ENCODE measurements around the gene NECTIN1.

Gene NECTIN1

GRCh38 chr11:119729951-119730613 is 1.1 kb upstream of the NECTIN1 start:
- DNase-seq (ENCODE audit: low spot score), result peak; percentile 91

DNA sequence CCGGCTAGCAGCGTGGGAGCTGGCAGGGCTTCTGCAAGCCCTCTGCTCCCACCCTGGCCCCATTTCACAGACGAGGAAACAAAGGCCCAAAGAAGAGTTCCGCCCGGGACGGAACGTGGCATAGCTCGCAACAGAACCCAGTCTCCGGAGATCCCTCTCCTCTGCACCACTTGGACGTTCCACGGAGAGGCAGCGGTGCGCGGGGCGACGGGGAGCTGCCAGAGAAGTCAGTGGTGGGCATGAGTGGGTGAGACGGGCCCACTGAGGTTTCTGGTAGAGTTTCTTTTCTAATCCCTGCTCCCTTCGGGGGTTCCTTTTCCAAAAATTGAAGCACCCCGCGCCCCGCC is 554 bp upstream of the NECTIN1 start:
- no peak for DNase-seq (ENCODE audit: low spot score)

GRCh38 chr11:119728211-119728626 is 781 bp downstream of the NECTIN1 start:
- DNase-seq (ENCODE audit: low spot score), result peak; percentile 55

DNA sequence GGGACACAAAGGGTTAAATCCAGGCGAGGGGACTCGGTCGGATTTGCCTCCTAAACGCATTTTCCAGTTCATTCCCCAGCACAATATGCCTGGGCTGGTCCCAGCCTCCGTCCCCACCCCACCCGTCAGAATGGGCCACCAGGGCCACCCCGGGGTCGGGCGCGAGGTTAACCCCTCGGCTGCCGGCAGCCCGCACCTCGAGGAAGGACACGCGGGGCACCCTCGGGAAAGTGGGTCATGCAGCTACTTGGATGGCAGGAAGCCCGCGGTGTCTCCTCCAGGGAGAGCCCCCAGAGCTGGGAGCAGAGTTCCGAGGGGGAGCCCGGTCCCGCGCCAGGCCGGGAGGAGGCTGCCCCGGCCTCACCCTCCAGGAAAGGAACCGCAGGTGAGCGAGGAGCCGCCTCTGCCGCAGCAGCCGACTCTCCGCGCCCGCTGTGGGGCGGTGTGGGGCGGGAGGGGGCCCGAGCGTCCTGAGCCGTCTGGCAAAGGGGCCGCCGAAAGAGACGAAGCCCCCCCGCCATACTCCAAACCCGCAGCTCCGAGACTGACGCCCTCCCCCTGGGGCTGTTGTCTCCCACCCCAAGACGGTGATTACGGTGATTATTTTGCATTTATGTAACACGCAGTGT is 1.4 kb downstream of the NECTIN1 start:
- peak; percentile 56 for DNase-seq (ENCODE audit: low spot score)

DNA sequence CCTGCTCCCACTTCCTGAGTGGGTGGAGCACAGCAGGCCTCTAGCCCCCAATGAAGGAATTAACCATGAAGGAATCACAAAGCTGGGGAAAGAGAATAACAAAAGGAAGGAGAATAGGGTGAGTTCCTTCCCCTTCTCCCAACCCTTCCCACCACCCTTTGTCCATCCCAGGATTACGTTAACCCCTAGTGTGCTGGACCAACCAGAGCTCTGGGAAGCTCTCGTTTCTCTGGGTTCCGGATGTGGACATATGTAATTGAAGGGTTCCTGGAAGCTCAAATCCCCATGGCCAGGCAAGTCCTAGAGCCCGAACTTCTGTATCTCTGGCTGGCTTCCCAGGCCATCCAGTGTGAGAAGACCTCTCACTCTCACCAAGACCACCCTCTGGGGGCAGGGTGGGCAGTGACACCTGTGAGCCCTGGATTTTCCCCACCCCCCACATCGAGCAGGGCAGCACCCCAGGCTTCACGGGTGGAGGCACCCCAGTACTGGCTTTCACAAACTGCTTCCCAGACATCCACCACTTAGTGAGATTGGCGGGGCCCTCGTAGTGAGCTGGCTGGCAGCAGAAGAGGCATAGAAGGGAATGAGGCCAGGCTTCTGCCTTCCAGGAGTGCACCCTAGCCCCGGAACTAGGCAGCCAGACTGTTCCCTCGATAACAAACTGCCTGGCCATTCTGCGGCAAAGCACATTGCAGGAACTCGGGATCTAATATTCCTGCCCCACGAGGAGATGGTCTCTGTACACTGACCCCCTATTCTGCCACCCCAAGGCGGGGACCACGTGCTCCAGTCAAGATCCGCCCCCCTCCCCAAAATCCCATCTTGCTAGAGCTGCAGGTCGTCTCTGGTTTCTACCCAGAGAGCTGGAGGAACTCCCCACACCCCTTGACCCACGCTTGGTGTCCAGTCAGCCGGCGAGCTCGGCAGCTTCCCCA is 2.1 kb downstream of the NECTIN1 start:
- DNase-seq (ENCODE audit: low spot score), result peak; percentile 19

- DNase-seq (ENCODE audit: low spot score), result no peak
Observed at GRCh38 chr11:119726150-119726553, 2.8 kb downstream of the NECTIN1 start.

- DNase-seq (ENCODE audit: low spot score), result no peak
Observed at GRCh38 chr11:119724956-119725355, 4.0 kb downstream of the NECTIN1 start.

GRCh38 chr11:119723952-119724325 is 5.1 kb downstream of the NECTIN1 start:
- no peak for DNase-seq (ENCODE audit: low spot score)

- DNase-seq (ENCODE audit: low spot score), result no peak
Observed at GRCh38 chr11:119723243-119723951, 5.6 kb downstream of the NECTIN1 start.

GRCh38 chr11:119722281-119722794 is 6.7 kb downstream of the NECTIN1 start:
- DNase-seq (ENCODE audit: low spot score), result no peak

DNA sequence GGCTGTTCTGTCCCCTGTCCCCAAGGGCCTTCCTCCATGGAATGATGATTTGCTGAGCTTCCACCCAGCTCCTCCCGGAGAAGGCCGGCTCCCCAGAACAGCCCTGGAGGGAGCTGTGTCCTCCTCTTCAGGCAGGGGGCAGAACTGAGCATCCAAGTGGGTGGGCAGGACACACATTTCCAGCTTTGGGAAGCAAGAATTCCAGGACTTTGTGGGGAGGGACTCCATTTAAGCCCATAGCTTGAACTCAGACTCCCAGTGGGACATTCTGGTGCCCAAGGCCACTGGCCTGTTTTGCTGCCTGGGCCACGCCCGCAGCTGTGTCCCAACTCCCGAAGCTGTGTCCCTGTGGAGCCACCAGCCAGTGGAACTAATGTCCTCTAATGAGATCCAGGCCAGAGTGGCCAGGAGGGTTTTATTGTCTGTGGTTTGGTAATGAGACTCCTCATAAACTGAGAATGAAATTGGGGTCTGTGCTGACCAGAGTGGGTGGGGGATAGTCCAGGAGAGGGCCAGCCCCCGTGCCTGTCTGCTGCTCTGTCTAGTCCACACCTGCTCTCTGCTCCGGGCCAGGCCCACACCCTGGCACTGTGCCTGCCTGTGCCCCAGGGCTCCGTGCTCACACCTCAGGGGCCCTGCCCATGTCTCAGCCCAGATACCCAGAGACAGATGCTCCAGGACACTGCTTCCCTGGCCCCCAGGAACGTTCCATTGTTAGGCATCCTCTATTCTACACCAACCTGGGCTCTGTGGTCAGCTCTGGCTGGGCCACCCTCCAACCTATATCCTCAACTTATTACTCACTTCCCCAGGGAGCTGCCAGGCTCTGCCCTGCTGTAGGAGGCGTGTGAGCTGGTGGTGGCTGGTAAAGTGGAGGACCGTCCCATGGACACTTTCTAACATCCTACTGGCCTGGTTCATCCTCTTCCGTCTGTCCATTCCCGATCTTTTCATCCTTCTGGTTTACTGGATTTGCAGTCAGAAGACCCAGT is 7.6 kb downstream of the NECTIN1 start:
- peak; percentile 67 for DNase-seq (ENCODE audit: low spot score)

DNA sequence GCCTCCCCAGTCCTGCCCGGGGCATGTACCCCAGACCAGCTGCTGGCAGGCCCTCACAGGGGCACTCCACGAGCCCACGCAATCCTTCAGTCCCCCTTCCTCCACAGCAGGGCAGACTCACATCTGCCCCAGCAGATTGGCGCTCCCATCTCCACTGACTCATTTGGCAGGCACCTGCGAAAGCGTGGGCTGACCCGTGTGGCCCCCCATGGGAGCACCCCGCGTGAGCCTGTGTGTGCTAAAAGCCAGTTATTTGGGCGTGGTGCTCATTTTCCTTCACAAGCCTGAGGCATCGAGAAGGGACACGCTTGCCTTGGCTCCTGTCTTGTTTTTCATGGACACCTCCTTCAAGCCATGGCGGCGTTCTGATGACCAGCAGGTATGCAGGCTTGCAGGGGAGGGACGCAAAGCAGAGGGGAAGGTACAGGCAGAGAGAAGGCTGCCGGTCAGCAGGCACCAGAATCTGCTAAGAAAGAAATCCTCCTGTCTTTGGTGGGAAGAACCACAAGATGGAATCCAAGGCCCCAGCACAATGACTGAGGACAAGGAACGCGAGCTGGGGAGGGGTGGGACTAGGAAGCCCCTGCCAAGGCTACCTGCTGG is 8.6 kb downstream of the NECTIN1 start:
- DNase-seq (ENCODE audit: low spot score), result no peak

GRCh38 chr11:119717839-119718534 is 11.0 kb downstream of the NECTIN1 start:
- no peak for DNase-seq (ENCODE audit: low spot score)

- DNase-seq (ENCODE audit: low spot score), result no peak
Observed at GRCh38 chr11:119716582-119717498, 12.2 kb downstream of the NECTIN1 start.

DNA sequence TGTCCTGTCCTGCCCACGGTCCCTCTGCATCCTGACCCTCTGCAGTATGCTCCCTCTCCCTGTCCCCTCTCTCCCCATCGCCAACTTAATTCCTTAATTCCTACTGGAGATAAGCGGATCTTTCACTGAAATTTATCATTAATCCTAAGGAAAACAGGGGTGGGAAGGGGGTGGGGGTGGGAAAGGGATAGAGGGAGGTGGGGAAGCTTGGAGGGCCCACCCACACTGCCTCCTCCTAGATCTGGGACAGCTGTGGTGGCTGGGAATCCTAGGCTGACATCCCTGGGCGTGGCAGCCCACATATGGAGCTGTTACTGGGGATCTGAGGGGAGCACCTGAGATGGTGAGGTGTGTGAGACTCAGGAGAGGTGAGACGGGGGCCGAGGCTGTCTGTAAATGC is 14.4 kb downstream of the NECTIN1 start:
- DNase-seq (ENCODE audit: low spot score), result no peak

DNA sequence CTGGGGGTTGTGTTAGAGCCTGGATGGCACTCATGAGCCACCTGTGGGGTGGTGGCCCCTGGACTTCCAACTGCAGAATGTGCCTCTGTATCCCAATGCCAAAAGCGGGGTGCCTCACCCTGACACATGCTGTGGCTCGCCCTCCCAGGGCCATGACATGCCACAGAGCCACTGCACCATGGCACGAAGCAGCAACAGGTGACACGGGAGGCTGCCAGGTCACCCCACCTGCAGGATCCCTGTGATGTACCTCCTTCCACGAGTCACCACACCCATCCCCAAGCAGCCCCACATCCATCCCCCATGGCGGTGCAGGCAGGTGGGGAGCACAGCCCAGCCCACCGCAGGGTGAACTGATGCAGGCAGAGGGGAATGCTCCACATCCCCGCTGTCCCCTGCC is 14.8 kb downstream of the NECTIN1 start:
- no peak for DNase-seq (ENCODE audit: low spot score)

GRCh38 chr11:119713359-119714040 is 15.5 kb downstream of the NECTIN1 start:
- DNase-seq (ENCODE audit: low spot score), result no peak

Data from GM03348 (cell line).